ENCODE results near the gene ATP8B3. TPM values are rescaled to one million over a fixed set of nuclear protein-coding genes. Genes with fewer than 3 reads are reported as not detected.

Gene ATP8B3
- total and polyA plus RNA-seq, 9 of the 15 experiments (the other 6 are each of a cell fraction or from before 2014, with no cell fraction given): 1.2 to 12.3 (median 3.8) TPM

GRCh38 chr19:1849132-1849474 is 37.0 kb upstream of the ATP8B3 start (continued):
- TF ChIP-seq CREB3L1 (IDR thresholded peaks at IDR 0.05; ENCODE audit: borderline replicate concordance, low read depth): no peak
- TF ChIP-seq ZKSCAN8 (CRISPR knock-in tag; IDR thresholded peaks at IDR 0.05): peak; percentile 99
- no peak for TF ChIP-seq GTF3C2 (IDR thresholded peaks at IDR 0.05; ENCODE audit: borderline replicate concordance, extremely low read depth, insufficient read length)
- TF ChIP-seq, protein P1, sequence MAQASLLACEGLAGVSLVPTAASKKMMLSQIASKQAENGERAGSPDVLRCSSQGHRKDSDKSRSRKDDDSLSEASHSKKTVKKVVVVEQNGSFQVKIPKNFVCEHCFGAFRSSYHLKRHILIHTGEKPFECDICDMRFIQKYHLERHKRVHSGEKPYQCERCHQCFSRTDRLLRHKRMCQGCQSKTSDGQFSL (CRISPR knock-in tag; IDR thresholded peaks at IDR 0.05): no peak
- TF ChIP-seq, protein P1 (tag; IDR thresholded peaks at IDR 0.05): no peak
- TF ChIP-seq ZNF398 (CRISPR knock-in tag; IDR thresholded peaks at IDR 0.05): no peak
- TF ChIP-seq HSF4 (CRISPR knock-in tag; IDR thresholded peaks at IDR 0.05; ENCODE audit: borderline replicate concordance): no peak
- TF ChIP-seq PTRF (tag; IDR thresholded peaks at IDR 0.05): no peak
- no peak for TF ChIP-seq KHSRP (IDR thresholded peaks at IDR 0.05)
- no peak for TF ChIP-seq TAL1 (IDR thresholded peaks at IDR 0.05)
- no peak for TF ChIP-seq GABPA (tag; conservative IDR thresholded peaks at IDR 0.05; ENCODE audit: low read depth)
- TF ChIP-seq RERE (CRISPR knock-in tag; IDR thresholded peaks at IDR 0.05; ENCODE audit: borderline replicate concordance): no peak
- TF ChIP-seq ARID1B (IDR thresholded peaks at IDR 0.05): no peak
- TF ChIP-seq PHTF2 (CRISPR knock-in tag; IDR thresholded peaks at IDR 0.05): no peak
- no peak for TF ChIP-seq NONO (IDR thresholded peaks at IDR 0.05; ENCODE audit: low read depth in 2 of 2, low read length in 1 of 2)
- peak; percentile 48; the same call in 1 of the 2 replicates for TF ChIP-seq ADNP (tag; IDR thresholded peaks at IDR 0.05)
